HG03432 (cell line): ENCODE data around the gene CAPRIN2.

Source experiments
- ATAC-seq: cut with Tn5 transposase; IDR thresholded peaks from one replicate; pipeline ENCODE4 v1.9.1; 2021; ENCODE audit warnings: mild to moderate bottlenecking, moderate library complexity; ENCODE audit not compliant: unreplicated experiment

Gene CAPRIN2

DNA sequence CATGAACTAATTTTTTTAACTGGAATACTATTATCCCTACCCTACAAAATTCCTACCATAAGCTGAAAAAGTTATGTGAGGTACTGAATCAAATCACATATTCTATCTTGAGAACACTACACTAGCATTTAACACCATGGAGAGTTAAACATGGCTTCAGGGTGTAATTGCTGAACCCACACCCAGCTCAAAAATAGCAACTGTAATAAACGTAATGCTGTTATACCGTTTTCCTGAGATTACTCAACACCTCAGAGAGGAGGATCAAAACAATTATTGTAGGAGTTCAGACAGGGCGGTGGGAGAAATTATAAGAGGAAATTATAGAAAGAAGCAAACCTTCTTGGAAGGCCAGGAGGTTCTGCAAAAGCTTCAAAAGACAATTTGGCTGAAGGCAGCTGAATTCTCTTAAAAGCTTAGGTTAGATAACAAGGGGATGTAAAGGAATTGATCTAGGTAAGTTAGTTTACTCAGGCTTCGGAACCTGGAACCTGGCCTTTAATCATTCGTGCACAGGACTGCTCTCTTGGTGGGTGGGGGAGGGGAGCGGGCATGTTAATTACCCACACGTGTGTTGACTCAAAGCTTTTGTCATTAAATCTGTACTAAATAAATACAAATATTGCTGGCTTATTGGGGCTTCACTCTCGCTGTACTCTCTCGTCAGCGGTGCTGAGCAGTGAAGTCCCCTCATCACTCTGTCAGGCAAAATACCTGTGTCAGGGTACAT lies 47.0 kb downstream of the CAPRIN2 start:
- no peak for ATAC-seq

DNA sequence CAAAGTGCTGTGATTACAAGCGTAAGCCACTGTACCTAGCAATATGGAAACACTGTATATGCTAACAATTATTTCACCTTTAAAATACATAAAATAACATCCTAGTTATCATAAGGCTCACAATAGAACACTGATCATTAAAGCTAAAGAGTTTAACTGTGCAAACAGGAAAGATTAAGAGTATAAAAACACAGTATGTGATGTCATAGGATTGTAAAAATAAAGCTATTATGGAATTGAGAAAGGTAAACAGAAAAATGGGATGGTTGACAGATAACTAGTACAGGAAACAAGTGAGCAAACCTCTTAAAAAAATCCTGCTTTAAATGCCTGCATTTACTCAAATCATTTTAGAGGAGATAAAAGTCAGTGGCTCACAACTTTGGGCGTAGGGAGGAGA lies 48.3 kb downstream of the CAPRIN2 start:
- no peak for ATAC-seq

DNA sequence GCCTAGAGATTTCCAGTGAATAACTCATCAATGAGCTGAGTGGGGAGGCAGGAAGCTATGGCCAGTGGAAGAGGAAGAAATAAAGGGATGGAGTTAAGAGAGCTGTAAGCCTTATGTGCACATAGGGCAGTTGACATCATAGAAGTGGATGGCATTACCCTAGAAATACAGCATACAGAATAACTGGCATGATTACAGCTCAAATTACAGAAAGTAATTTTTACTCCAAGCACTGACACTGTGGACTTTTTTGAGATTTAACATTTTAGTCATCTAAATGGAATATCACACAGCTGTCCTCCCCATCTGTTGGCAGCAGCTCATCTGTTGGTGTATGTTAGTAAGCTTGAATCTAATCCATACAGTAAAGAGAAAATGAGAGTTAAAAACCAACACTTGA lies 53.7 kb downstream of the CAPRIN2 start:
- no peak for ATAC-seq

DNA sequence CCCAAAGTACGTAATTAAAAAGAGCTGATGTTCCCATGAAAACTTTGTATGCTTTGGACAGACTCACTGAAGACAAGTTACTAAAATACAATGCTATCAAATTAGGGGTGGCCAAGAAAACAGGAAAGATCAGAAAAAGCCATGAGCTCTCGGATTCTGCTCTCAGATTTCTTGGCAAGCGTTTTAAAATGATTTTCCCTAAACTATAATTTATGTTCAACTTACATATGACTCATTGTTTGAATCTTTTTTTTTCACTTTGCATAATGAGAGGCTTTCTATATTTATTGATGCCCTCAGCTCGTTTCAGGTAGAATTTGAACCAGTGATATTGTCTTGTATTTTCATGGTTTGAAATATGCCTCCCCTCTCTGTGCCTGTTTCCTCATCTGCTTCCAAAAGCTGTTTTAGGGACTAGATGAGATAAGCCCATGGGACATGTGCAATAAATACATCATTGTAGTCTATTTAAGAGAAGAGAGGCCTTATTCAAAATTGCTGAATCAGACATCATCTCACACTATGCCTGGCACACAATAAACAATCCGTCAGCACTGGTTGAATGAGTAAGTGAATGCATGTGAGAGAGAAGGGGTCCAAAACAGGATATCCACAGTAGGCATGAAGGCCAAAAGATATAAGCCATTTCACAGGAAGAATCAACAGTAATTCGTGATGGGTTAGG lies 54.4 kb downstream of the CAPRIN2 start:
- ATAC-seq, result no peak

DNA sequence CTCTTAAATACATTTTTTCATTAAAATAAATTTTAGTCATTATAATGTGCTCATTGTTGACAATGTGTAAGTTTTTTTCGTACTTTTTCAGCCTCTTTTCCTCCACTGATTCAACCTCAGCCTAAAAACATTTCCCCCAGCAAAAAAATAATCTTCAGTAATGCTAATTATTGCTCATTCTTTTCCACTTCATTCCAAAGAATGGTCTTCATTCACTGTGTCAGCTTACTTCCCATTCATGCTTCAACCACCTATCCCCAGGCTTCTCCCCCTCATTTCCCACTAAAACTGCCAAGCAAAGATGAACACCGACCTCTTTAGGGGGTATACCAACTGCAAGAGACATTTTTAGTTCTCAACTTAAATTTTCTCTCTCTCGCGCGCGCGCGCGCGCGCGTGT lies 56.4 kb downstream of the CAPRIN2 start:
- ATAC-seq, result no peak

DNA sequence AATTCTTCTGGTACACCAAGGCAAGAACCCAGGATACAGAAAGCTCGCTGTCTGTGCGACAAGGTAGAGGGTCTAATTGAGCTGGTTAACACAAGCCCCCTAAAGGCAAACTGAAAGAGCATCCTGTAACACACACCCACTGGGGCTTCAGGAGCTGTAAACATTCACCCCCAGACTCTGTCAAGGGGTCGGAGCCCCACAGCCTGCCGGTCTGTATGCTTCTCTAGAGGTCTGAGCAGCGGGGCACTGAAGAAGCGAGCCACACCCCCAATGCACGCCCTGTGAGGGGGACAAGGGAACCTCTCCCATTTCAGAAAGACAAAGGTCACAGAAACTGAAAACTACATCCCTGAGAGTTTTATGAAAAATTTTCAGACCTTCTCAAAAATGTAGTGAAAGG lies 57.8 kb downstream of the CAPRIN2 start:
- ATAC-seq, result no peak

DNA sequence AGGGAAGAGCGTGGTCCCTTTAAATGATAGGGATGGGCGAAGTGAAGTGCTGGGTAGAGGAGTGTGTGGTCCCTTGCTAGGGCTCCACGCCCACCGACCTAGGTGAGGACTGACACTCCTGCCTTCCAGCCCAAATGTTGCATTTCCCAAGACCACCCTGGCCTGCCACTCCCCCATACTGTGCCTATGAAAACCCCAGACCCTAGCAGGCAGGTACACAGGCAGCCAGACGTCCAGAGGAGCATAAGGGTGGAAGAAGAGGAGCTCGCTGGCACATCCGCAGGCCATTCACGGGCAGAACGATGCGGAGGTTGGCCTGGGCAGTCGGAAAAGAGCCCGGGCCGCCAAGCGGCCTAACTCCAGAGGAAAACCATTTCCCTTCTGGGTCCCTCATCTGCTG lies 58.3 kb downstream of the CAPRIN2 start:
- ATAC-seq, result no peak

DNA sequence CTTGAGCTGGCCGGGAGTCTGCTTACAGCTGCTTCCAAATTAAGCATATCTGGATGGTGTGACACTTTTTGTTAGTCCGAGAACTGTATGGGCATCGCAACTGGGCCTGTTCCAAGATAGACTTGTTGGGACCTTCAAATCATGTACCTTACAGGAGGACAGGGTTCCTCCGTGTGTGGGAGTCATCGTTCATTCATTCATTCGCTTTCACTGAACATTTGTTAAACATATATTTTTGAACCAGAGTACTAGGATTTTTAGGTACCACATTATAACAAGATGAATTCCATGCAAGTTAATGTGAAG lies 58.7 kb downstream of the CAPRIN2 start:
- peak; percentile 41 for ATAC-seq

DNA sequence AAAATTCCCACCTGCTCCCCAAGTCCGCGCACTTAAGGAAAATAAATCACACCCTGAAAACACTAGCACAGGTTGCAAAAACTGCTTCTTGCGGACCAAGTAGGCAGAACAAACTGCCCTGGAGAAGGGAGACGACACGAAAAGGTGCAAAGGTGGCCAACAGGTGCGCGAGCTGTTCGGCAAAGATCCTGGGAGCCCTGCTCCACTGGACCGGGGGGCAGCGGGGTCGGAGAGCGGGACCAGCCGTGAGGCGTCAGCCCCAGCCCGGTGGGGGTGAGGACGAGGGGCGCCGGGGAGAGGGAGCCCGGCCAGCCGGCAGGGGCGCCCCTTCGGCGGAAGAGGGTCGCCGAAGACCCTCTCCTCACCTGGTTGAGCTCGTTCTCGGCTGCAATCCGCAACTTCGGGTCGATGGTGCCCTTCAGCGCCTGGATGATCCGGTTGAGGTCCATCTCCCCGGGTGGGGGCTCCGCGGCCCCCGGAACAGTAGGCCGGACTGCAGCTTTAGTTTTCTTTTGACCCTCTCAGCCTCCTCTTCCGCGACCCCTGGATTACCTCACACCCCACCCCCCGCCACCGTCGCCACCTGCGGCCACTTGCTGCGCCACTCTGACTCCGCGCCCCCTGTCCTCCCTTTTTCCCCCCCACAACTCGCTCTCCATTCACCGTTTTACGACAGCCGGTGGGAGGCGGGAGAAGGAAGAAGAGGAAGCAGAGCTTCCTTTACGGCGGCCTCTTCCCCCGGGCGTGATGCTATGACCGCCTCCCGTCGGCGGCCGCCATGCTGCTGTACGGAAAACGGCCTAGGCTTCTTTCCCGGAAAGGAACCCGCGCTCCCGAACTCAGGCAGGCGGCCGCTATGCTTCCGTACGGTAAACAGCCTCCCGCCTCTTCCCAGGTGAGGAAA lies 59.3 kb downstream of the CAPRIN2 start, which contains the start of gene IPO8:
IPO8 (minus strand) TSS at position 671 of the 904 bp plus-strand sequence; CDS start at position 449, 222 bp downstream.
- peak; percentile 85 for ATAC-seq

DNA sequence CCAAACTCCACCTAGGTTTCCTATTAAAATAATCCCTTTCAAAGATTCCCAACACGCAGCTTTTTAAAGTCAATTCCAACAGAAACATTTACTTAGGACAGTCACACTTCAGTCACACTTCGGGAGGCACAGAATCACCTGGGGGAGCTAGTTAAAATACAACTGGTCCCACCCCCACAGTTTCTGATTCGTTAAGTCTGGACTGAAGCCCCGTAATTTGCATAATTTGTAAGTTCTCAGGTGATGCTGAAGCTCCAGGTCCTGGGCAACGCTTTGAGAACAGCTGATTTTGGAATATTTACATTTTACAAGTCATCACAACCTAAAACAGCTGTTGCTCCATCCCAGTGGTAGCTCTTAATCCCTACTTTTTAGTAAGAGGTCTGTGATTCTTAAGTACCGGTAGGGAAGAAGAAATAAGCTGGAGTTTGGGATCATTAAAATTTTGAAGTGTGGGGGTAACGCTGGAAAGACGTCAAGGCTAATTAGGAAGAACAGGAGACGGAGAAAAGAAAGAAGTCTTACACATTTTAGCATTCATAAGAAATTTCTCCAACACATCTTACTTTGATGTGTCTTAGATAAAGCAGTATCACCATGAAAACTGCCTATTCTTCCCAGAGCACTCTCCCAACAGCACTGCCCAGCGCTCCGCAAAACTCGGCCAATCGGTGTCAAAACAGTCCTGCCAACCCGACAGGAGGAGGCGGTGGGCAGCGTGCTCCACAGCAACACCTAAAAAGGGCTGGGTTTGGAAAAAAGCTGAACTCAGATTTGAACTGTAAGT lies 60.1 kb downstream of the CAPRIN2 start:
- ATAC-seq, result peak; percentile 36

DNA sequence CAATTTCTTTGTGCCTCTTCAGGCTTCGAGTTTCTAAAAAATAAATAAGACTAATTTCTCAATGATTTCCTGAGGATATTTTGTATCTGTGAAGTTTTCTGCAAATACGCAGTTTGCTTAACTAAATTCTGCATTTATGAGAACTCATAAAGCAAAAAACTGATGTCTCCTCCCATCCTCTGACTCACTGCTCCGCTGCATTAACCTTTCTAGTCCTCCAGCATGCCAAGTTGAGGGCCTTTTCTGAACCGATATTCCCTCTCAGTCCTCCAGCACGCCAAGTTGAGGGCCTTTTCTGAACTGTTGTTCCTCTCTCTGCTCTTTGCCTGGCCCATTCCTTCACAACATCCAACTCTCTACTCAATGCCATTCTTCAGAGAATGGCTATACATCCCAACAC lies 62.3 kb downstream of the CAPRIN2 start:
- no peak for ATAC-seq

DNA sequence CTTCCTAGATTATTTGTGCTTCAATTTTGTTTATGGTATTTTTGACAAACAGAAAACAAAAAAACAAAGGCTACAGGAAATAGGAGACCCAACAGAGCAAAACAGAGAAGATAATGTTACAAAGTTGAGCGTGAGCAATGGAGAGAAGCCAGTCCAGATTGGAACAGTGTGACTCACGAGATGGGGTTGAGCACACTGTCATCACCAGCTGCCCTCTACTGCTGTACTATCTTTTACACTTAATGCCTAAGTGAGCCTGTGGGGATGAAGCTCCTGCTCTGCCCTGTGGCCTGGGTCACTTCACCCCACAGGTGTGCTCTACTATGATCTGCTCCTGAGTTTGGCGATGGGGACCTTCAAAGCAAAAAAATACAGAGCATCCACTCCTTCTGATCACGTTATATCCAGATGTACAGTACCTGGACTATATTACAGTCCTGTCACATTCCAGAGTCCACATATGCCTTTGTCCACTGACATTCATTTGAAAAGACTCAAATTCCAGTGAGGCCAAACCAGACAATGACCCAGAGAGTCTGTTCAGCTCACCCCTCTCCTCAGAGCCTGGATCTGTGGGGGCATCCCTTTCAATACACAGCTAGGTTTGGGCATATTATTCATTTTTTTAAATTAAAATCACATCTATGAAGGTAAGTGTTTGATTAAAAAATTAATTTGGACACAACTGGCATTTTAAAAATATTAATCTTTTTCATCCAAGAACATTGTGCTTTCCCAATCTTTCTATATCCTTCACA lies 63.5 kb downstream of the CAPRIN2 start:
- no peak for ATAC-seq

DNA sequence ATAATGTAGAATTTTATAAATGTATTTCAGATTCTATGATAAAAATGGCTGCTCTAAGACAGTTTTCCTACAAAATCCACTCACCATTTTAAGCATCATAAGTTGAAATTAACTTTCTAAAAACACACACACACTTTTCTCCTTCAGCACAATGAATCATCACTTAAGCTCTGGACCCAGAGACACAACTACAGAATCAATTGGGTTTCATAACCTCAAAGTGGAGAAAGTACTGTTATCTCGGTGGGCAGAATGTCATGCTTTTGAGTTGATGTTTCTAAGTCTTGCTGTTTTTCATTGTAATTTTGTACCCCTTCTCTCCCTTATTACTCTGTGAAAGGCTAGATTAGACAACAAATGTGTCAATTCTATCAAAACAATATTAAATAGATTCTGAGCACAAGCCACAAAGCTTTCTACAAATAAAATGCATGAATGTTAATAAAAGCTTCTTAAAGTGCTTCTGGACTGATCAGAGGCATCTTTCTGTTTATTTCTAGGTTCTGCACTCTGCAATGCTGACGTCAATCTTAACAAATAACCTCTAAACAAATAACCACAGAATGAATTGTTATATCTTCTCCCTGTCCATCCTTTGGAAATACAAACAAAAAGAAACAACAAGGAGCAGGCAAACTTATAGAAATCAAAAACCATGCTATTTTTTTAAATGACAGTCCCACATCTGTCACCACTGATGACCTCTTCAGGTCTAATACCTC lies 67.3 kb downstream of the CAPRIN2 start:
- no peak for ATAC-seq

DNA sequence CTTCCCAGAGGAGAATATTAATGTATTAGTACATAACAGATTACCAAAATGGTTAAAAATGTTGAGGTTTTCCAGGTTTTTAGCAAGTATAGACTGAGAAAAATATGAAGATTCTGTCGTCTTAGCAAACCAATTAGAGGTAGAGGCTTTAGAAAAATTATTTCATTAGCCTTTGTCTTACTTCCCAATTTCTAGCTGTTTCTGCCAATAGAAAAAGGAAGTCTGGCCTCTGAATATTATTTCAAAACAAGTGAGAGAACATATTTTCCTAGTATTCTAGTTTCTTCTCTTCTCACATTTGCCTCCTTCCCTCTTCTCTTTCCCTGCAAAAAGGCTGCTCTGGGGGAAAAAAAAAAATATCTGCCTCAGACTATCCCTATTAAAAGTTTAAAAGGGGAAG lies 75.5 kb downstream of the CAPRIN2 start:
- ATAC-seq, result no peak

DNA sequence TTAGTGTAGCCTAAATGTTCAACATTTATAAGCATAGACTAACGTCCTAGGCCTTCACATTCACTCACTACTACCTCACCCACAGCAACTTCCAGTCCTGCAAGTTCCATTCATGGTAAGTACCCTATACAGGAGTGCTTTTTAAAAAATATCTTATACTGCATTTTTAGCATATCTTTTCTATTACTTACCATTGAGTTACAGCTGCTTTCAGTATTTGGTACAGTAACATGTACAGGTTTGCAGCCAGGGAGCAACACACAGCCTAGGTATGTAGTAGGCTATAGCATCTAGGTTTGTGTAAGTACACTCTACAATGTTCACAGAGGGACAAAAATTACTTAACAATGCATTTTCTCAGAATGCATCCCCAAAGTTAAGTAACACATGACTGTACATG lies 76.5 kb downstream of the CAPRIN2 start:
- ATAC-seq, result no peak

DNA sequence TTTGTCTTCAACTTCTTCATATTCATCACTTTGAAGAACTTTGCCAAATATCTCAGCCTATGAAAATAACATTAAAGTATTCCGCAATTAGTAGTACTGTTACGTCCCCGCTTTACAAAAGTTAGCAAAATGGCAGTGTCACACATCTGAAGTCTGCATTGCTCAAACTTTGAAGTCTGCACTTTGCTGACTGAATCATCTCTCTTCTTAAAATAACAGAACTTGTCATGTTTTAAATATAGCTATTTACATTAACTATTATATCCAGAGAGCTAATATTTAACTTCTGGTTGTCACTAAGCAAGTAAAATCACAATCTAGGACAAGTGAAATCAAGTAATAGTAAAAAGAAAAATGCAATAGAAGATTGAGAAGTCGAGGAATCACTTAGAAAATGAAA lies 93.5 kb downstream of the CAPRIN2 start:
- ATAC-seq, result no peak
